Measurements from ENCODE around the gene UNC5B. TPM values are rescaled to one million over a fixed set of nuclear protein-coding genes. Genes with fewer than 3 reads are reported as not detected.

Gene UNC5B
- total RNA-seq, 1 experiment from 2014 or later = 9.9 TPM

GRCh38 chr10:71257319-71257997 is 45.1 kb downstream of the UNC5B start:
- ChIA-PET CTCF (no interaction called here), POLR2A (ENCODE audit: low non-redundant PET) (no interaction called here)
- TF ChIP-seq CTCF (conservative IDR thresholded peaks at IDR 0.05; ENCODE audit: low read depth, low read length) (no peak), EZH2 (IDR thresholded peaks at IDR 0.05; ENCODE audit: borderline replicate concordance, low read depth, low read length, poor library complexity, severe bottlenecking) (no peak)
- Histone ChIP-seq H3K27me3 (replicated peaks; ENCODE audit: insufficient read depth, low read depth, low read length, poor library complexity) (no peaks in the 10 kb centered on the region), H3K36me3 (ENCODE audit: insufficient read depth, low read length, poor library complexity, severe bottlenecking) (no peaks in the 10 kb centered on the region), H3K9me3 (ENCODE audit: low read depth, low read length, poor library complexity, severe bottlenecking) (no peaks in the 10 kb centered on the region), H3K27ac (ENCODE audit: low read depth, low read length, poor library complexity, severe bottlenecking) (no peak overlapping the region), H3K4me3 (ENCODE audit: low read depth, low read length, poor library complexity, severe bottlenecking) (no peak overlapping the region), H3K4me1 (ENCODE audit: insufficient read depth, low read length, poor library complexity, severe bottlenecking) (peaks cover 22% of the 10 kb centered on the region)
- no peak for DNase-seq (ENCODE audit: low spot score)
- intact Hi-C loops (cut with micrococcal nuclease; ENCODE audit: unreplicated experiment) = no loop called here
- no TSS peak for BruUV-seq (replicated peaks)

- POLR2A ChIA-PET (ENCODE audit: low non-redundant PET) = no interaction called here
- CTCF ChIA-PET = no interaction called here
- no peak overlapping the region for H3K4me3 ChIP-seq (ENCODE audit: low read depth, low read length, poor library complexity, severe bottlenecking)
- BruUV-seq (replicated peaks) = no TSS peak
- no peaks in the 10 kb centered on the region for H3K9me3 ChIP-seq (ENCODE audit: low read depth, low read length, poor library complexity, severe bottlenecking)
- H3K4me1 ChIP-seq (ENCODE audit: insufficient read depth, low read length, poor library complexity, severe bottlenecking) = peaks cover 22% of the 10 kb centered on the region
- no peak for TF ChIP-seq CTCF (conservative IDR thresholded peaks at IDR 0.05; ENCODE audit: low read depth, low read length)
- TF ChIP-seq EZH2 (IDR thresholded peaks at IDR 0.05; ENCODE audit: borderline replicate concordance, low read depth, low read length, poor library complexity, severe bottlenecking) = no peak
- intact Hi-C loops (cut with micrococcal nuclease; ENCODE audit: unreplicated experiment) = no loop called here
- H3K27me3 ChIP-seq (replicated peaks; ENCODE audit: insufficient read depth, low read depth, low read length, poor library complexity) = no peaks in the 10 kb centered on the region
- no peak for DNase-seq (ENCODE audit: low spot score)
- H3K36me3 ChIP-seq (ENCODE audit: insufficient read depth, low read length, poor library complexity, severe bottlenecking) = no peaks in the 10 kb centered on the region
- no peak overlapping the region for H3K27ac ChIP-seq (ENCODE audit: low read depth, low read length, poor library complexity, severe bottlenecking)
Measured at GRCh38 chr10:71258046-71258445, 45.7 kb downstream of the UNC5B start.

GRCh38 chr10:71258446-71259145 is 46.2 kb downstream of the UNC5B start:
- no peaks in the 10 kb centered on the region for H3K27me3 ChIP-seq (replicated peaks; ENCODE audit: insufficient read depth, low read depth, low read length, poor library complexity)
- H3K9me3 ChIP-seq (ENCODE audit: low read depth, low read length, poor library complexity, severe bottlenecking) = no peaks in the 10 kb centered on the region
- peaks cover 22% of the 10 kb centered on the region for H3K4me1 ChIP-seq (ENCODE audit: insufficient read depth, low read length, poor library complexity, severe bottlenecking)
- H3K4me3 ChIP-seq (ENCODE audit: low read depth, low read length, poor library complexity, severe bottlenecking) = no peak overlapping the region
- H3K36me3 ChIP-seq (ENCODE audit: insufficient read depth, low read length, poor library complexity, severe bottlenecking) = no peaks in the 10 kb centered on the region
- TF ChIP-seq CTCF (conservative IDR thresholded peaks at IDR 0.05; ENCODE audit: low read depth, low read length) (no peak), EZH2 (IDR thresholded peaks at IDR 0.05; ENCODE audit: borderline replicate concordance, low read depth, low read length, poor library complexity, severe bottlenecking) (no peak)
- intact Hi-C loops (cut with micrococcal nuclease; ENCODE audit: unreplicated experiment) = no loop called here
- no peak for DNase-seq (ENCODE audit: low spot score)
- H3K27ac ChIP-seq (ENCODE audit: low read depth, low read length, poor library complexity, severe bottlenecking) = no peak overlapping the region
- ChIA-PET CTCF (no interaction called here), POLR2A (ENCODE audit: low non-redundant PET) (no interaction called here)
- no TSS peak for BruUV-seq (replicated peaks)

Data from A673 (cell line).